Measurements from ENCODE around the gene NKRF.
"Not testable (repeated sequence)": the region's sequence is repeated elsewhere in the genome, so short reads cannot be mapped to it uniquely, and the experiment has no call there.

NKRF gene

GRCh38 chrX:119606280-119607017, at the start of gene NKRF:
NKRF (minus strand) TSS chrX:119606424.
- DNase-seq: peak; percentile 95

GRCh38 chrX:119655125-119655524, 48.9 kb upstream of the NKRF start:
- DNase-seq: no peak

GRCh38 chrX:119654112-119654531, 47.9 kb upstream of the NKRF start:
- no peak for DNase-seq

- DNase-seq: no peak
Measured at GRCh38 chrX:119648421-119648775, 42.2 kb upstream of the NKRF start.

- no peak for DNase-seq
Measured at GRCh38 chrX:119647552-119648420, 41.6 kb upstream of the NKRF start.

GRCh38 chrX:119647089-119647488, 40.9 kb upstream of the NKRF start:
- no peak for DNase-seq

GRCh38 chrX:119646515-119646914, 40.3 kb upstream of the NKRF start:
- no peak for DNase-seq

- DNase-seq: no peak
Measured at GRCh38 chrX:119643696-119644095, 37.5 kb upstream of the NKRF start.

GRCh38 chrX:119640731-119641170, 34.5 kb upstream of the NKRF start:
- DNase-seq: no peak

GRCh38 chrX:119638725-119639471, 32.7 kb upstream of the NKRF start:
- DNase-seq: no peak

- DNase-seq: not testable (repeated sequence)
Measured at GRCh38 chrX:119637421-119637820, 31.2 kb upstream of the NKRF start.

- no peak for DNase-seq
Measured at GRCh38 chrX:119636419-119636818, 30.2 kb upstream of the NKRF start.

- DNase-seq: no peak
Measured at GRCh38 chrX:119635799-119636198, 29.6 kb upstream of the NKRF start.

- no peak for DNase-seq
Measured at GRCh38 chrX:119635179-119635578, 29.0 kb upstream of the NKRF start.

- DNase-seq: no peak
Measured at GRCh38 chrX:119625843-119626242, 19.6 kb upstream of the NKRF start.

GRCh38 chrX:119624951-119625668, 18.9 kb upstream of the NKRF start:
- DNase-seq: no peak

- no peak for DNase-seq
Measured at GRCh38 chrX:119624417-119624816, 18.2 kb upstream of the NKRF start.

- peak; percentile 53 for DNase-seq
Measured at GRCh38 chrX:119622356-119623232, 16.4 kb upstream of the NKRF start.

GRCh38 chrX:119618439-119618838, 12.2 kb upstream of the NKRF start:
- no peak for DNase-seq

- DNase-seq: no peak
Measured at GRCh38 chrX:119617517-119618164, 11.4 kb upstream of the NKRF start.

- DNase-seq: no peak
Measured at GRCh38 chrX:119614776-119615175, 8.6 kb upstream of the NKRF start.
